NCI-H774 (cell line): ENCODE measurements around the gene EDDM3A.

Experiments used
- DNase-seq: peaks from one replicate; lab custom pipeline; 2025; lab: John Stamatoyannopoulos, UW

EDDM3A gene

GRCh38 chr14:20789230-20789813 is 43.6 kb downstream of the EDDM3A start:
- no peak for DNase-seq

DNA sequence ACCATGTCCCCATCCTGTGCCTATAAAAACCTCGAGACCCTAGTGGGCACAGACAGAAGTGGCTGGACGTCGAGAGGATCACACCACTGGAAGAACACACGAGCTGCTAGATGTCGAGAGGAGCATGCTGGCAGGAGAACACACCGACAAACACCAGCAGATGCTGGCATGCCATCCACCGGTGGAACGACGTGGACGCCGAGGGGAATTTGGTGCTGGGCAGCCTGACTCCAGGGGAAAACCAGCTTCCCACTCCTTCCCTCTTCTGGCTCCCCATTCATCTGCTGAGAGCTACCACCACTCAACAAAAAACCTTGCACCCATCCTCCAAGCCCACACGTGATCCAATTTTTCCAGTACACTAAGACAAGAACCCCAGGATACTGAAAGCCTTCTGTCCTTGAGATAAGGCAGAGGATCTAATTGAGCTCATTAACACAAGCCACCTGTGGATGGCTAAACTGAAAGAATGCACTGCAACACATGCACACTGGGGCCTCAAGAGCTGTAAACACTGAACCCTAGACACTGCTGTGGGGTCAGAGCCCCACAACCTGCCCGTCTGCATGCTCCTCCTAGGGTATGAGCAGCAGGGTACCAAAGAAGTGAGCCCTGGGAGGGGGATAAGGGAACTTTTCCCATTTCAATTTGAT is 44.9 kb downstream of the EDDM3A start:
- DNase-seq, result no peak

DNA sequence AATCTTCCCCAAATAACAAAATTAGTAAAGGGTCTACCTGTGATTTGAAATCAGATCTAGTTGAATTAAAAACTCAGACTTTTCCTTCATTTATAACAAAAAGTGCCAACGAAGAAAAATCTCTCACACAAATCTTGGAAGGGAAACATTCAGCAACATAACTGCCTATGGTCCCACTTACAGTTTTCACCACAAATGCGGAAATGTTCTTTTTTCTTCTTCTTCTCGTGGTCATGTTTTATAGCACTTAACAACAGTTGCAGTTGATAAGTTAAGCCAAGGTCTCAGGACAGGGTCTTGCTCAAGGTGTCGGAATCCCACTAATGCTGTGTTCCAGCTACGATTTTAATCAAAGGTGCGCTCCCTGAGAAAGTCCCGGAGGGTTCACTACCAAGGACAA is 45.5 kb downstream of the EDDM3A start:
- no peak for DNase-seq

- no peak for DNase-seq
These were observed 45.9 kb downstream of the EDDM3A start for GRCh38 chr14:20791597-20791996.

DNA sequence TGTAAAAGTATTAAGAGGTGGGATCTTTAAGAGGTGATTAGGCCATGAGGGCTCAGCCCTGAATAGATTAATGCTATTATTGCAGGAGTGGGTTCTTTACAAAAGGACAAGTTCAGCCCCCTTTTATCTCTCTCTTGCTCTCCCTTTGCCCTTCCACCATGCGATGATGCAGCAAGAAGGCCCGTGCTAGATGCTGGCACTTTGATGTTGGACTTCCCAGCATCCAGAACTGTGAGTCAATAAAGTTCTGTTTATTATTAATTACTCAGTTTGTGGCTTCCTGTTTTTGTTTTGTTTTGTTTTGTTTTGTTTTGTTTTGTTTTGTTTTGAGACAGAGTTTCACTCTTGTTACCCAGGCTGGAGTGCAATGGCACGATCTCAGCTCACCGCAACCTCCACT is 46.9 kb downstream of the EDDM3A start:
- DNase-seq, result no peak

- no peak for DNase-seq
These were observed 49.1 kb downstream of the EDDM3A start for GRCh38 chr14:20794644-20795369.

DNA sequence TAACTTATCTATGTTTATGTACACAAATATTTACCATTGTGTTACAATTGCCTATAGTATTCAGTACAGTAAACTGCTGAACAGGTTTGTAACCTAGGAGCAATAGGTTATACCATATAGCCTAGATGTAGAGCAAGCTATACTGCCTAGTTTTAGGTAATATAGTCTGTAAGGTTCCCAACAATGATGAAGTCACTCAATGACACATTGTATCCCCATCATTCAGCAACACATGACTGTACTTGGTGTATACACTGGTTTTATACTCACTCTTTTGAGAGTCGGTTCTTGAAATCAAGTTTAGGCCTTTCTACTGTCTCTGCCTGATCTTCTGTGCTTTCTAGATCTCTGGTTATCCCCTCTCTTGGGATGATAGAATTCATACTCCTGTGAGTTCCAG is 51.5 kb downstream of the EDDM3A start:
- DNase-seq, result no peak
